ENCODE data around the gene NPW. TPM values are rescaled to one million over a fixed set of nuclear protein-coding genes. Genes with fewer than 3 reads are reported as not detected.
A peak's percentile ranks its signal among the peaks of the same experiment; 100 is the strongest.

NPW gene
- total and polyA plus RNA-seq, 9 of the 15 experiments (the other 6 are each of a cell fraction or from before 2014, with no cell fraction given) = 0.14 to 4.0 (median 2.6) TPM; not detected in 4

DNA sequence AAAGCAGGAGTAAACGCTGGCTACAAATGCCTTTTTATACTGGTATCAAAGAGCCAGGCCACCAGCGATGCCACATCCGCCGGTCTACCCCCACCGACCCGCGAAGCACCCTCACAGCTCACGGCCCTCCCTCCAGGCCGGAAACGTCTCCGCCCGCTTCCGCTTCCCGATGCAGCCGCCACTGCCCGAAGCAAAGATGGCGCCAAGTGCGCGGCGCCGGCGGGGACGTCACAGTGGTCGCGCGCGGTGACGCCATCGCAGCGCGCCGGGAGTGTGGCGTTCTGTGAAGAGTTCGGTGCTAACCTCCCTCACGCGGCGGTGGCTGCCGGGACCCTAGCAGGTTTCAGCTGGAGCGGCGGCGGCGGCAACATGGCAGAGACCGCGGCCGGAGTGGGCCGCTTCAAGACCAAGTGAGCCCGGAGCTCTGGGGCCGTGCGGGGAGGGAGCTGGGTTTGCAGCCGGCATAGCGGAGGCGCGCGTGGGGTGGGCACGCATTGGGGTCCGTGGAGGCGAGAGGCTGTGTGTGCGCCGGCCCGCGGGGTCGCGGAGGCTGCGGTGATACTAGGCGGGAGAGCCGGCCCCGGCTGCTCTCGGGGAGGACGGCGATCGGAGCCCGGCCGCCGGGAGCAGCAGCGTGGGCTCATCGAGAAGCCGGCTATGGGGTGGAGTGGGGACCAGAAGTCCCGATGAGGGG, 47.6 kb upstream of the NPW start, which contains the start of gene TBL3 (continued):
- TF ChIP-seq, protein P1, sequence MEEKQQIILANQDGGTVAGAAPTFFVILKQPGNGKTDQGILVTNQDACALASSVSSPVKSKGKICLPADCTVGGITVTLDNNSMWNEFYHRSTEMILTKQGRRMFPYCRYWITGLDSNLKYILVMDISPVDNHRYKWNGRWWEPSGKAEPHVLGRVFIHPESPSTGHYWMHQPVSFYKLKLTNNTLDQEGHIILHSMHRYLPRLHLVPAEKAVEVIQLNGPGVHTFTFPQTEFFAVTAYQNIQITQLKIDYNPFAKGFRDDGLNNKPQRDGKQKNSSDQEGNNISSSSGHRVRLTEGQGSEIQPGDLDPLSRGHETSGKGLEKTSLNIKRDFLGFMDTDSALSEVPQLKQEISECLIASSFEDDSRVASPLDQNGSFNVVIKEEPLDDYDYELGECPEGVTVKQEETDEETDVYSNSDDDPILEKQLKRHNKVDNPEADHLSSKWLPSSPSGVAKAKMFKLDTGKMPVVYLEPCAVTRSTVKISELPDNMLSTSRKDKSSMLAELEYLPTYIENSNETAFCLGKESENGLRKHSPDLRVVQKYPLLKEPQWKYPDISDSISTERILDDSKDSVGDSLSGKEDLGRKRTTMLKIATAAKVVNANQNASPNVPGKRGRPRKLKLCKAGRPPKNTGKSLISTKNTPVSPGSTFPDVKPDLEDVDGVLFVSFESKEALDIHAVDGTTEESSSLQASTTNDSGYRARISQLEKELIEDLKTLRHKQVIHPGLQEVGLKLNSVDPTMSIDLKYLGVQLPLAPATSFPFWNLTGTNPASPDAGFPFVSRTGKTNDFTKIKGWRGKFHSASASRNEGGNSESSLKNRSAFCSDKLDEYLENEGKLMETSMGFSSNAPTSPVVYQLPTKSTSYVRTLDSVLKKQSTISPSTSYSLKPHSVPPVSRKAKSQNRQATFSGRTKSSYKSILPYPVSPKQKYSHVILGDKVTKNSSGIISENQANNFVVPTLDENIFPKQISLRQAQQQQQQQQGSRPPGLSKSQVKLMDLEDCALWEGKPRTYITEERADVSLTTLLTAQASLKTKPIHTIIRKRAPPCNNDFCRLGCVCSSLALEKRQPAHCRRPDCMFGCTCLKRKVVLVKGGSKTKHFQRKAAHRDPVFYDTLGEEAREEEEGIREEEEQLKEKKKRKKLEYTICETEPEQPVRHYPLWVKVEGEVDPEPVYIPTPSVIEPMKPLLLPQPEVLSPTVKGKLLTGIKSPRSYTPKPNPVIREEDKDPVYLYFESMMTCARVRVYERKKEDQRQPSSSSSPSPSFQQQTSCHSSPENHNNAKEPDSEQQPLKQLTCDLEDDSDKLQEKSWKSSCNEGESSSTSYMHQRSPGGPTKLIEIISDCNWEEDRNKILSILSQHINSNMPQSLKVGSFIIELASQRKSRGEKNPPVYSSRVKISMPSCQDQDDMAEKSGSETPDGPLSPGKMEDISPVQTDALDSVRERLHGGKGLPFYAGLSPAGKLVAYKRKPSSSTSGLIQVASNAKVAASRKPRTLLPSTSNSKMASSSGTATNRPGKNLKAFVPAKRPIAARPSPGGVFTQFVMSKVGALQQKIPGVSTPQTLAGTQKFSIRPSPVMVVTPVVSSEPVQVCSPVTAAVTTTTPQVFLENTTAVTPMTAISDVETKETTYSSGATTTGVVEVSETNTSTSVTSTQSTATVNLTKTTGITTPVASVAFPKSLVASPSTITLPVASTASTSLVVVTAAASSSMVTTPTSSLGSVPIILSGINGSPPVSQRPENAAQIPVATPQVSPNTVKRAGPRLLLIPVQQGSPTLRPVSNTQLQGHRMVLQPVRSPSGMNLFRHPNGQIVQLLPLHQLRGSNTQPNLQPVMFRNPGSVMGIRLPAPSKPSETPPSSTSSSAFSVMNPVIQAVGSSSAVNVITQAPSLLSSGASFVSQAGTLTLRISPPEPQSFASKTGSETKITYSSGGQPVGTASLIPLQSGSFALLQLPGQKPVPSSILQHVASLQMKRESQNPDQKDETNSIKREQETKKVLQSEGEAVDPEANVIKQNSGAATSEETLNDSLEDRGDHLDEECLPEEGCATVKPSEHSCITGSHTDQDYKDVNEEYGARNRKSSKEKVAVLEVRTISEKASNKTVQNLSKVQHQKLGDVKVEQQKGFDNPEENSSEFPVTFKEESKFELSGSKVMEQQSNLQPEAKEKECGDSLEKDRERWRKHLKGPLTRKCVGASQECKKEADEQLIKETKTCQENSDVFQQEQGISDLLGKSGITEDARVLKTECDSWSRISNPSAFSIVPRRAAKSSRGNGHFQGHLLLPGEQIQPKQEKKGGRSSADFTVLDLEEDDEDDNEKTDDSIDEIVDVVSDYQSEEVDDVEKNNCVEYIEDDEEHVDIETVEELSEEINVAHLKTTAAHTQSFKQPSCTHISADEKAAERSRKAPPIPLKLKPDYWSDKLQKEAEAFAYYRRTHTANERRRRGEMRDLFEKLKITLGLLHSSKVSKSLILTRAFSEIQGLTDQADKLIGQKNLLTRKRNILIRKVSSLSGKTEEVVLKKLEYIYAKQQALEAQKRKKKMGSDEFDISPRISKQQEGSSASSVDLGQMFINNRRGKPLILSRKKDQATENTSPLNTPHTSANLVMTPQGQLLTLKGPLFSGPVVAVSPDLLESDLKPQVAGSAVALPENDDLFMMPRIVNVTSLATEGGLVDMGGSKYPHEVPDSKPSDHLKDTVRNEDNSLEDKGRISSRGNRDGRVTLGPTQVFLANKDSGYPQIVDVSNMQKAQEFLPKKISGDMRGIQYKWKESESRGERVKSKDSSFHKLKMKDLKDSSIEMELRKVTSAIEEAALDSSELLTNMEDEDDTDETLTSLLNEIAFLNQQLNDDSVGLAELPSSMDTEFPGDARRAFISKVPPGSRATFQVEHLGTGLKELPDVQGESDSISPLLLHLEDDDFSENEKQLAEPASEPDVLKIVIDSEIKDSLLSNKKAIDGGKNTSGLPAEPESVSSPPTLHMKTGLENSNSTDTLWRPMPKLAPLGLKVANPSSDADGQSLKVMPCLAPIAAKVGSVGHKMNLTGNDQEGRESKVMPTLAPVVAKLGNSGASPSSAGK (IDR thresholded peaks at IDR 0.05) = peak; percentile 48; the same call in 1 of the 2 replicates
- TF ChIP-seq HMG20A (CRISPR knock-in tag; conservative IDR thresholded peaks at IDR 0.05) (no peak), SNRNP70 (optimal IDR thresholded peaks at IDR 0.05; ENCODE audit: low read depth, low read length) (no peak), NFATC3 (IDR thresholded peaks at IDR 0.05) (no peak), STAT5A (IDR thresholded peaks at IDR 0.05; ENCODE audit: borderline replicate concordance, low read length) (no peak), RUNX1 (IDR thresholded peaks at IDR 0.05; ENCODE audit: low read depth) (peak; percentile 73; the same call in 1 of the 2 replicates)

Data from K562 (cell line).